Measurements from ENCODE around the gene AQP1. TPM values are rescaled to one million over a fixed set of nuclear protein-coding genes. Genes with fewer than 3 reads are reported as not detected.
A peak's percentile ranks its signal among the peaks of the same experiment; 100 is the strongest.

The AQP1 gene
- total RNA-seq, 1 donor from 2014 or later: 253 TPM

DNA sequence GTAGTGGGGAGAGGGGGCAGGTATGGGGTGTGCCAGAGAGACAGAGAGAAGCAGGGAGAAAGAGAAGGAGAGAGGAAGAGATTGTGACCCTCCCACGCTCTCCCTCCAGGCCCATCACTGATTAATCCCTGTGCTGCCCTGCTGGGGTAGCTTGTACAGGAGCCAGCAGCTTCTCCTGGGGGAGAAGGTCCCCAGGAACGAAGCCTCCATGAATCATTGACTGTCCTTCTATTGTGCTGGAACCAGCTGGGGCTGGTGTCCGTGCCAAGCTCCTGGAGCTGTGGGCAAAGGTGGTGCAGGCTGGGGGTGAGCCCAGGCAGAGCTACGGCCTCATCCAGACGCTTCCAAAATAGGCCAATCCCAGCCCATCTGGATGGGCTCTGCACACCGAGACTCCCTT, 20.9 kb downstream of the AQP1 start:
- Histone ChIP-seq H3K9me3 (replicated peaks) (no peaks in the 10 kb centered on the region), H3K27me3 (ENCODE audit: low read depth) (no peaks in the 10 kb centered on the region), H3K36me3 (no peaks in the 10 kb centered on the region), H3K27ac (replicated peaks) (peak overlapping the region; percentile 75), H3K4me1 (peaks cover 67% of the 10 kb centered on the region), H3K4me3 (no peak overlapping the region)
- no peak for DNase-seq
- TF ChIP-seq, protein P1, sequence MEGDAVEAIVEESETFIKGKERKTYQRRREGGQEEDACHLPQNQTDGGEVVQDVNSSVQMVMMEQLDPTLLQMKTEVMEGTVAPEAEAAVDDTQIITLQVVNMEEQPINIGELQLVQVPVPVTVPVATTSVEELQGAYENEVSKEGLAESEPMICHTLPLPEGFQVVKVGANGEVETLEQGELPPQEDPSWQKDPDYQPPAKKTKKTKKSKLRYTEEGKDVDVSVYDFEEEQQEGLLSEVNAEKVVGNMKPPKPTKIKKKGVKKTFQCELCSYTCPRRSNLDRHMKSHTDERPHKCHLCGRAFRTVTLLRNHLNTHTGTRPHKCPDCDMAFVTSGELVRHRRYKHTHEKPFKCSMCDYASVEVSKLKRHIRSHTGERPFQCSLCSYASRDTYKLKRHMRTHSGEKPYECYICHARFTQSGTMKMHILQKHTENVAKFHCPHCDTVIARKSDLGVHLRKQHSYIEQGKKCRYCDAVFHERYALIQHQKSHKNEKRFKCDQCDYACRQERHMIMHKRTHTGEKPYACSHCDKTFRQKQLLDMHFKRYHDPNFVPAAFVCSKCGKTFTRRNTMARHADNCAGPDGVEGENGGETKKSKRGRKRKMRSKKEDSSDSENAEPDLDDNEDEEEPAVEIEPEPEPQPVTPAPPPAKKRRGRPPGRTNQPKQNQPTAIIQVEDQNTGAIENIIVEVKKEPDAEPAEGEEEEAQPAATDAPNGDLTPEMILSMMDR (IDR thresholded peaks at IDR 0.05; ENCODE audit: borderline replicate concordance): no peak
- intact Hi-C loops (cut with micrococcal nuclease): loop anchor here (10.0 kb wide), 1 partner anchor 118 kb away; no protein-coding TSS in a partner anchor

DNA sequence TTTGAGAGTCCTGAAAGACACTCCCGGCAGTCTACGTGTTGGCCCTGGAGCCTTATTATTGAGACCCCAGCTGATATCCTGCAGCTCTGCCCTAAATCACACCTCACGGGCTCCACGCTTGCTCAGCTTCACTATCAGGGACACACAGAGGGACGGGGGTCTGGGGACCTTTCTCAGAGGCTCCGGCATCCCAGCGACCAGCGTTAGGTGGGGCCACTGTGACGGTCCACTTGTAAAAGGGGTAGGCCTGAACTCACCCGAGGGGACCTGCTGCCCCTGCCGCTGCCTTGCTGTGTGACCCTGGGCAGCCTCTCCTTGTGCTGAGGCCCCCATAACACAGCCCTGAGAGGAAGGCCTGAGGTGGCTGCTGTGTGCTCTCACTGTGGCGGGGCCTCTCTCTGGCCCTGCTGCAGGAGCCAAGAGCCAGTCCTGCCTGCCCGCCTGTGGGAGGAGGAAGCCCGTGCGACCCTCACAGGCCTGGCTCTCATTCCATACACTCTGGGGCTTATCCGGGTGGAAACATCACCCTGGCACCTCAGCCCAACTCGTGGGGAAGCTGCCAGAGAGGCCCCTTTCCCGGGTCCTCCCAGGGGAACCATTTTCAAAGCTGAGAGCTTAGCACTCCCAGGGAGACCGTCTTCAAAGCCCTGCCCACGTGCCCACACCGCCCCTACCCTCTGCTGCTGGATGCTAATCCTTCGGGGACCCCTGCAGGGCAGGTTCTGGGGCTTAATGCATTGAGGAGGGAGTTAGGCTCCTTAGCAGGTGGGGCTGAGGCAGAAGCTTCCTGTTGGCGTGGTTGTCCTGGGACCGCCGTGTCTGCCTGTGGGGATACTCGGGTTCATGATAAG, 21.7 kb downstream of the AQP1 start:
- intact Hi-C loops (cut with micrococcal nuclease): loop anchor here (10.0 kb wide), 1 partner anchor 119 kb away; no protein-coding TSS in a partner anchor
- Histone ChIP-seq H3K4me3 (no peak overlapping the region), H3K27ac (replicated peaks) (peak overlapping the region; percentile 71), H3K4me1 (peaks cover 69% of the 10 kb centered on the region), H3K36me3 (no peaks in the 10 kb centered on the region), H3K27me3 (ENCODE audit: low read depth) (no peaks in the 10 kb centered on the region), H3K9me3 (replicated peaks) (no peaks in the 10 kb centered on the region)
- TF ChIP-seq, protein P1 (IDR thresholded peaks at IDR 0.05; ENCODE audit: borderline replicate concordance): no peak
- DNase-seq: no peak

DNA sequence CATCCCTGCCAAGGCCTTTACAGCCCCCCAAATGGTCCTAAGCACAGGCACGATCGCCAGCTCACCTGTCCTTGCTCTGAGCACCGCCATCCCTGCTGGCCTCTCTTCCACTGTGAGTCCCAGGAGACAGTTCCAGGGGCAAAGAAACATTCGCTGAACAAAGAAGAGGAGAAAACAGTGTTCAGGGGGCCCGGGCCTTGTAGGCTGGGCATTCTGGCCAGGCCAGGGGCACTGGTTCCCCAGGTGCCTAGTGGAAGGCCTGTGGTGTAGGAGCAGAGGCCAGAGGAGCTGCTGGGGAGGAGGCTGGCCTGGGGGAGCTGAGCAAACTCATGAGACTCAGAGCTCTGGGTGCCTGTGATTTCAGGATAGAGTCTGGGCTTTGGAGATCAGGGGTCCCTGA, 22.6 kb downstream of the AQP1 start:
- TF ChIP-seq, protein P1 (IDR thresholded peaks at IDR 0.05; ENCODE audit: borderline replicate concordance): no peak
- peak overlapping the region; percentile 71 for H3K27ac ChIP-seq (replicated peaks)
- DNase-seq: no peak
- no peaks in the 10 kb centered on the region for H3K27me3 ChIP-seq (ENCODE audit: low read depth)
- H3K9me3 ChIP-seq (replicated peaks): no peaks in the 10 kb centered on the region
- H3K4me1 ChIP-seq: peaks cover 76% of the 10 kb centered on the region
- H3K4me3 ChIP-seq: no peak overlapping the region
- H3K36me3 ChIP-seq: no peaks in the 10 kb centered on the region
- intact Hi-C loops (cut with micrococcal nuclease): loop anchor here (10.0 kb wide), 1 partner anchor 119 kb away; no protein-coding TSS in a partner anchor

DNA sequence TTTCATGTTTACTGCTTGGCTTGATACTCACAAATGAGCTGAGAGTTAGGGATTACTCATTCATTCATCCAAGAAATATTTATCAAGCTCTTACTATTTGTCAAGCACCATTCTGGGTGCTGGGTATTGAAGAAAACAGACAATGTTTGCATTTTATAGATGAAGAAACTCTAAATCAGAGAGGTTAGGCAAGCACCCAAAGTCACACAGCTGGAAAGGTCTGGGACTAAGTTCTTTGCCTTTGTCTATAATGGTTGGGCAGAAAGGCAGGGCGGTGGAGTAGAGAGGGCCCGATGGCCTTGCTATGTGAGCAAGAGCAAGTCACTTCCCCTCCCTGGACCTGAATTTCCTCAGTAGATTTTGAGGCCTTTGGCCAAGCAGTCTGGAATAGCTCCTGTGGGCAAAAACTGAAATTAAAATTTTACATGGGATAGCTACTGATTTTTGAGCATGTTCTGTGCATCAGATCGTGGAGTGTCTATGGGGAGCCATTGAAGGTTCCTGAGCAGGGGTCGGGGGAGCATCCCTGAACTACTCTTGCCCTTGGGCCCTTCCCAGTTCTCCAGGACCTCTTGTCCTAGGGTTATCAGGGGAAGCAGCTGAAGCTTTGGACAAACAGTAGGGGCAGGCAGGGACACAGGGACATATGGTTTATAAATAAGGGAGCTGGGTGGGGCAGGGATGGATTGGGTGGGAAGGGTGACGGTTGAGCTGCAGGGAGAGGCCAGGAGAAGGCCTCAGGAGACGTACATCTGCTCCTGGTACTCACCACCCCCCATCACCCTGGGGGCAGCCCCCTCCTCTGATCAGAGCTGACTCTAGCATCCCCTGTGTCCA, 23.3 kb downstream of the AQP1 start:
- Histone ChIP-seq H3K9me3 (replicated peaks) (no peaks in the 10 kb centered on the region), H3K27me3 (ENCODE audit: low read depth) (no peaks in the 10 kb centered on the region), H3K4me1 (peaks cover 71% of the 10 kb centered on the region), H3K36me3 (no peaks in the 10 kb centered on the region), H3K4me3 (no peak overlapping the region), H3K27ac (replicated peaks) (peak overlapping the region; percentile 71)
- intact Hi-C loops (cut with micrococcal nuclease): loop anchor here (10.0 kb wide), 1 partner anchor 120 kb away; no protein-coding TSS in a partner anchor
- TF ChIP-seq, protein P1 (IDR thresholded peaks at IDR 0.05; ENCODE audit: borderline replicate concordance): no peak
- peak; percentile 15 for DNase-seq

DNA sequence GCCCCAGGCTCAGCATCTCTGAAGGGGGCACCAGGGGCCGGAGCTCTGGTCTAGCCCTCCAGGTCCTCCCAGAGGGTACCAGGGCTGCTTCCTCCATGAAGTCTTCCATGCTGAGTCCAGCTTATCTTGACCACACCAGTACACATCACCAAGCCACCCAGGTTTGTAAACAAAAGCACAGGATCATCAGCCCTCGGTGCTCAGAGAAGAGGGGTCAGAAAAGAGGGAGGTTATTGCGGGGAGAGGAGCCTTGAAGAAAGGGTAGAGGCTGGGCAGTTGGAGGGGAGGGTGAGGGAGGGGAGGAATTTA, 23.9 kb downstream of the AQP1 start:
- Histone ChIP-seq H3K27ac (replicated peaks) (peak overlapping the region; percentile 71), H3K9me3 (replicated peaks) (no peaks in the 10 kb centered on the region), H3K4me3 (no peak overlapping the region), H3K4me1 (peaks cover 65% of the 10 kb centered on the region), H3K27me3 (ENCODE audit: low read depth) (no peaks in the 10 kb centered on the region), H3K36me3 (no peaks in the 10 kb centered on the region)
- TF ChIP-seq, protein P1 (IDR thresholded peaks at IDR 0.05; ENCODE audit: borderline replicate concordance): no peak
- no peak for DNase-seq
- intact Hi-C loops (cut with micrococcal nuclease): loop anchor here (10.0 kb wide), 1 partner anchor 121 kb away; no protein-coding TSS in a partner anchor

All from left ventricle myocardium inferior (tissue), 1 donor.